ENCODE results near the gene KLHDC8B.

Gene KLHDC8B

DNA sequence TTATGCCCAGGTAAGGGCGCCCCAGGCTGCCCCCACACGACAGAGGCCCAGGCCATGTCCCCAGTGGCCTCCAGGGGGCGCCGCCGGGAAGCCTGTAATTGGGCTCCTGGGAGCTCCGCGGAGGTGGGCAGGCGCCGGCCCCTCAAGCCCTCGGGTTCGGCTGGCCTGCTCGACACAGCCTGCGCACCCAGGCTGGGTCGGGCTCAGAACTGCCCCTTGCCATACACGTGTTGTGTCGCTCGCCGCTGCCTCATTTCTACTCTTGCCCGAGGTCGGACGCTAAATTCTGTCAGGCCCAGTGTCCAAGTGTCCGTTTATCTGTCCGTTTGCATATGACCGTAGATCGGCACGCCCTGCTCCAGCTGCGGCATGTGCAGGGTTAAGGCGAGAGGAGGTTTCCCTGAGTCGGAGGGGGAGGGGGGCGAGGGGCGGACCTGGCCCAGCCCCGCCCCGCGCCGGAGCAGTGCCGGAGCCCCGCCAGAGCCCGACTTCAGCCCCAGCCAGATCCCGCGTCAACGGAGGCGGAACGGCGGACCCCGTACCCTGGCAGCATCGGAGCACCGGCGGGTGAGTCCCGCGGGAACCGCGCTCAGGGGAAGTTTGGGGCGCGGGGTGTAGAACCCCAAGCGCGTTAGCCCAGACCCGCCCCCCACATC is at the start of gene KLHDC8B:
Gene KLHDC8B (plus strand): TSS at position 480 of the 656 bp plus-strand sequence. CDS start 1,172 bp downstream, outside the sequence.
- Histone ChIP-seq H3K27ac (ENCODE audit: low read depth, low read length) (peak within 1 kb of the TSS; percentile 28), H3K36me3 (ENCODE audit: control insufficient read depth in 1 of 2, insufficient read depth in 2 of 2, low read length in 2 of 2) (no peaks in the 10 kb centered on the region), H3K9ac (ENCODE audit: low read depth in 1 of 2, low read length in 2 of 2) (peak within 1 kb of the TSS; percentile 83 to 94), H3K27me3 (ENCODE audit: control insufficient read depth in 1 of 2, insufficient read depth in 2 of 2, low read length in 2 of 2) (no peaks in the 10 kb centered on the region), H3K4me1 (ENCODE audit: control insufficient read depth in 1 of 2, insufficient read depth in 2 of 2, low read length in 2 of 2) (peaks cover 28 to 37% of the 10 kb centered on the region in 2 donors), H3K9me3 (ENCODE audit: control insufficient read depth in 1 of 2, low read length in 2 of 2) (no peaks in the 10 kb centered on the region), H3K4me3 (ENCODE audit: low read depth in 1 of 2, low read length in 2 of 2) (peak within 1 kb of the TSS; percentile 87 to 96)

DNA sequence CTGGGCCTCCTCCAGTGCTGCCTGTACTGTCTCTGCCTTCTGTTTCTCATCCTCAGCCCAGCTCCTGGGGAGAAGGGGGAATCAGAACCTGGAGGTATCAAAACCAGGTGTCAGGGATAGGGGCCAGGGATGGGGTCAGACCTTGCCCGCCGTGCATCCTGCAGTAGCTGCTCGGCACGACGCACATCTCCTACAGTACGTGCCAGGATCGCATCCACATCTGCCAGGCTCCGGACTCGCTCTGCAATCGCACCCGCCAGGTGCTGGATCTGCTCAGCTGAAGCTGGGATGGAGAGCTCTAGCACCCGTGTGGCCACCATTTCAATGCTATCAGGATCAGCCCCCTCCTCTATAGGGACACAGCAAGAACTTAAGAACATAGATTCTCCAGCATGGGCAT is 49.4 kb upstream of the KLHDC8B start:
- H3K36me3 ChIP-seq (ENCODE audit: control insufficient read depth in 1 of 2, insufficient read depth in 2 of 2, low read length in 2 of 2): peaks cover 30 to 41% of the 10 kb centered on the region in 2 donors
- H3K9me3 ChIP-seq (ENCODE audit: control insufficient read depth in 1 of 2, low read length in 2 of 2): no peaks in the 10 kb centered on the region
- H3K27me3 ChIP-seq (ENCODE audit: control insufficient read depth in 1 of 2, insufficient read depth in 2 of 2, low read length in 2 of 2): no peaks in the 10 kb centered on the region
- H3K27ac ChIP-seq (ENCODE audit: low read depth, low read length): no peak overlapping the region
- H3K4me1 ChIP-seq (ENCODE audit: control insufficient read depth in 1 of 2, insufficient read depth in 2 of 2, low read length in 2 of 2): peaks cover 13 to 15% of the 10 kb centered on the region in 2 donors
- H3K9ac ChIP-seq (ENCODE audit: low read depth in 1 of 2, low read length in 2 of 2): no peak overlapping the region
- no peak overlapping the region for H3K4me3 ChIP-seq (ENCODE audit: low read depth in 1 of 2, low read length in 2 of 2)

DNA sequence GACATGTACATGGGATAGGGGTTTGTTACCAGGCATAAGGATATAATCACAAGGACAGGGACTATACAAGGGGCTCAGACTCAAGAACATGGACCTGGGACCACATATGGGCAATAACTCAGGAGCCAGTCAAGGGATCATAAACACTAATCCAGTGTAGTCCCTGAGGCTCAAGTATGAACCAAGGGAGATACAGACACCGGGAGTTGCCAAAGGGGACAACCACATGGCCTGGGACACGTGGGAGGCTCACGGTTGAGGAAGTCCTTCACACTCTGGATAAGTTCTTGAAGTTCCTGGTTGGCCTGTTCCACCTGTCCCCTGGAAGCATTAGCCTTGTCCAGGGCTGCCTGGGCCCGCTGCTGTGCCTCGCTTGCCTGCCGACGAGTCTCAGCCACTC is 48.9 kb upstream of the KLHDC8B start:
- Histone ChIP-seq H3K27ac (ENCODE audit: low read depth, low read length) (no peak overlapping the region), H3K36me3 (ENCODE audit: control insufficient read depth in 1 of 2, insufficient read depth in 2 of 2, low read length in 2 of 2) (peaks cover 26 to 36% of the 10 kb centered on the region in 2 donors), H3K4me3 (ENCODE audit: low read depth in 1 of 2, low read length in 2 of 2) (no peak overlapping the region)

DNA sequence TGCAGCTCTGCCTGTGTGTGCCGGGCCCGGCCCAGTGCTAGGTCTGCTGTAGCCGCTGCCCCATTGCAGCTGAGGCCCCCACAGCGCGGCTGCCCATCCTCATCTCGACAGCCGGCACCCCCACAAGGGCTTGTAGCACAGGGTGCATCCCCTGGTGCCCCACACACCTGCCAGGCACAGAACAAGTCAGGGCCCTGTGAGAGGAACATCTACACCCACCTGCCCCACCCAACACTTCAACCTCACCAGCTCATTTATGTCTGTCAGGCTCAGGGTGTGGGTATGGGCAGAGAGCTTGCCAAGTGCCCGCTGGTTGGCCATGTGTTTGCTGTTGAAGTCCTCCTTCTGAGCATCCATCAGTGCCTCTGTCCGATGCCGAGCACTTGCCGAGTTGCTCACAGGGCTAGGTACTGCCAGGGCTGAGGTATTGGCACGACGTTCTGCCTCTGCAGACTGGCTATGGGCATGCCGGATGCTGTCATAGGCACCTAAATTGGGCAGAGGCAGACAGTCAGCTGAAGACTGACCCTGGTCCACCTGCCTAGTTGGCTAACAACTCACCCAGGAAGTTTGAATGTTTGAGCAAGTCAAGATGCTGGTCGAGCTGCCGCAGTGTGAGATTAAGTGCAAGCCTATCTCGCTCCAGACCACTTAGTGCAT is 48.4 kb upstream of the KLHDC8B start:
- Histone ChIP-seq H3K27me3 (ENCODE audit: control insufficient read depth in 1 of 2, insufficient read depth in 2 of 2, low read length in 2 of 2) (no peaks in the 10 kb centered on the region), H3K9ac (ENCODE audit: low read depth in 1 of 2, low read length in 2 of 2) (no peak overlapping the region), H3K4me1 (ENCODE audit: control insufficient read depth in 1 of 2, insufficient read depth in 2 of 2, low read length in 2 of 2) (peaks cover 13 to 15% of the 10 kb centered on the region in 2 donors), H3K4me3 (ENCODE audit: low read depth in 1 of 2, low read length in 2 of 2) (no peak overlapping the region), H3K36me3 (ENCODE audit: control insufficient read depth in 1 of 2, insufficient read depth in 2 of 2, low read length in 2 of 2) (peaks cover 21 to 31% of the 10 kb centered on the region in 2 donors), H3K9me3 (ENCODE audit: control insufficient read depth in 1 of 2, low read length in 2 of 2) (no peaks in the 10 kb centered on the region), H3K27ac (ENCODE audit: low read depth, low read length) (no peak overlapping the region)

More for the DNA sequence above, 48.9 kb upstream of the KLHDC8B start:
- Histone ChIP-seq H3K9ac (ENCODE audit: low read depth in 1 of 2, low read length in 2 of 2) (no peak overlapping the region), H3K27me3 (ENCODE audit: control insufficient read depth in 1 of 2, insufficient read depth in 2 of 2, low read length in 2 of 2) (no peaks in the 10 kb centered on the region), H3K4me1 (ENCODE audit: control insufficient read depth in 1 of 2, insufficient read depth in 2 of 2, low read length in 2 of 2) (peaks cover 13 to 15% of the 10 kb centered on the region in 2 donors), H3K9me3 (ENCODE audit: control insufficient read depth in 1 of 2, low read length in 2 of 2) (no peaks in the 10 kb centered on the region)

DNA sequence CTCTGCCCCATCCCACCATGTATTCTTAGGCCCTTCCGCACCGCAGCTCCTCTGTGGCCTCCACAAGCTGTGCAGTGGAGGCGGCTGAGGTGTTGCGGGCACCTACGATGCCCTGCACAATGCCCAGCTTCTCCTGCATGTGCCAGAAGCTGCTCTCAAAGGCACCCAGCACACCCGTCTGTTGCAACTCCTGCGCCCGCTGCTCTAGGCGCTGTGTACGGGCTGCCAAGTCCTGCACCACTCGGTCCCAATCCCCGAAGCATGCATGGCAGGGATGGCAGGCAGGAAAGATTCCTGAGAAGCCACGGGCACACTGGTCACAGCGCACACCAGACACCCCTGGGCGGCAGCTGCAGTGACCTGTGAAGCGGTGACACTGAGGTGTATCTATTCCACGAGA is 47.7 kb upstream of the KLHDC8B start:
- H3K36me3 ChIP-seq (ENCODE audit: control insufficient read depth in 1 of 2, insufficient read depth in 2 of 2, low read length in 2 of 2): peaks cover 20 to 33% of the 10 kb centered on the region in 2 donors
- H3K27ac ChIP-seq (ENCODE audit: low read depth, low read length): no peak overlapping the region
- H3K9ac ChIP-seq (ENCODE audit: low read depth in 1 of 2, low read length in 2 of 2): no peak overlapping the region
- peaks cover 13 to 15% of the 10 kb centered on the region in 2 donors for H3K4me1 ChIP-seq (ENCODE audit: control insufficient read depth in 1 of 2, insufficient read depth in 2 of 2, low read length in 2 of 2)
- H3K4me3 ChIP-seq (ENCODE audit: low read depth in 1 of 2, low read length in 2 of 2): no peak overlapping the region
- no peaks in the 10 kb centered on the region for H3K27me3 ChIP-seq (ENCODE audit: control insufficient read depth in 1 of 2, insufficient read depth in 2 of 2, low read length in 2 of 2)
- no peaks in the 10 kb centered on the region for H3K9me3 ChIP-seq (ENCODE audit: control insufficient read depth in 1 of 2, low read length in 2 of 2)

DNA sequence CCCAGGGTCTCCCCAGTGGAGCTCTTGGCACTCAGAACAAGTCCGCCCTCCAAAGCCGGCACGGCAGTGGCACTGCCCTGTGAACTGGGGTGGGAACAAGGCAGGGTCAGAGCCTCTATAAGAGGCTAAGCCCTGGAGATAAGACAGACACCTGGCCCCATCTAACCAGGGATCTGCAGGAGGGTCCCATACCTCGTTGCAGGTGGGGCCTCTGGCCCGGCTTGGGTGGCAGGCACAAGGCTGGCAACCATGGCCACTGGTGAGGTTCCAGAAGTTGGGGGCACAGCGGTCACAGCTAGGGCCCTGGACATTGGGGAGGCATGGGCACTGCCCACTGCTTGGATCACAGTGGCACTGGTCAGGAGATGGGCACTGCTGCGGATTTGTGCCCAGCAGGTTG is 47.2 kb upstream of the KLHDC8B start:
- Histone ChIP-seq H3K27ac (ENCODE audit: low read depth, low read length) (no peak overlapping the region), H3K36me3 (ENCODE audit: control insufficient read depth in 1 of 2, insufficient read depth in 2 of 2, low read length in 2 of 2) (peaks cover 17 to 33% of the 10 kb centered on the region in 2 donors), H3K9ac (ENCODE audit: low read depth in 1 of 2, low read length in 2 of 2) (no peak overlapping the region), H3K4me1 (ENCODE audit: control insufficient read depth in 1 of 2, insufficient read depth in 2 of 2, low read length in 2 of 2) (peaks cover 9 to 10% of the 10 kb centered on the region in 2 donors), H3K9me3 (ENCODE audit: control insufficient read depth in 1 of 2, low read length in 2 of 2) (no peaks in the 10 kb centered on the region), H3K27me3 (ENCODE audit: control insufficient read depth in 1 of 2, insufficient read depth in 2 of 2, low read length in 2 of 2) (no peaks in the 10 kb centered on the region), H3K4me3 (ENCODE audit: low read depth in 1 of 2, low read length in 2 of 2) (no peak overlapping the region)

DNA sequence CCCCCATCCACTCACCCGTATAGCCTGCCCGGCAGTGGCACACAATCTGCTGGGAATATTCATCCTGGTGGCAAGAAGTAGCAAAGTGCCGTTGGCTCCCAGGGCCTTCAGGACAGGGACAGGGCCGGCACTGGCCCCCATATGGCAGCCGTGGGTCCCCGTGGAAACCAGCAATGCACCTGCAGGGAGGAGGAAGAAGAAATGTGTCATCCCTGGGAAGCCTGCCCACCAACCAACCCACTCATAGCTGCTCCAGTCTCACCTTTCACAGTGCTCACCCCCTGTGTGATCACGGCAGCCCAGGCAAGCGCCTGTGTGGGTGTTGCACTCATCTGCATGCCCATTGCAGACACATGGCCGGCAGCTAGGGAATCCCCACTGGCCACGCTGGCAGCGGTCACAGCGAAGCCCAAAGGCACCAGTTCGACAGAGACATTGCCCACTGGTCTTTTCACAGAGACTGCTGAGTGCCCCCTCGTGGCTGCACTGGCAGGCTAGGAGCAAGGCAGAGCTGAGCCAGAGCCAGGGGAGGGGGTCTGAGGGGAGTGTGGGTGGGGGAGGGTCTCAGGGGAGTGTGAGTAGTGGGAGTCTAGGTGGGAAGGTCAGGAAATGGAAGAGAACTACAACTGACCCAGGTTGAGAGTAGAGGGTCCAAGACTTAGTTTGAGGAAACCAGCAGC is 46.3 kb upstream of the KLHDC8B start:
- Histone ChIP-seq H3K4me3 (ENCODE audit: low read depth in 1 of 2, low read length in 2 of 2) (no peak overlapping the region), H3K36me3 (ENCODE audit: control insufficient read depth in 1 of 2, insufficient read depth in 2 of 2, low read length in 2 of 2) (peaks cover 17 to 39% of the 10 kb centered on the region in 2 donors), H3K27ac (ENCODE audit: low read depth, low read length) (no peak overlapping the region), H3K9ac (ENCODE audit: low read depth in 1 of 2, low read length in 2 of 2) (no peak overlapping the region), H3K27me3 (ENCODE audit: control insufficient read depth in 1 of 2, insufficient read depth in 2 of 2, low read length in 2 of 2) (no peaks in the 10 kb centered on the region), H3K4me1 (ENCODE audit: control insufficient read depth in 1 of 2, insufficient read depth in 2 of 2, low read length in 2 of 2) (peaks cover 0 to 1% of the 10 kb centered on the region in 2 donors), H3K9me3 (ENCODE audit: control insufficient read depth in 1 of 2, low read length in 2 of 2) (no peaks in the 10 kb centered on the region)

DNA sequence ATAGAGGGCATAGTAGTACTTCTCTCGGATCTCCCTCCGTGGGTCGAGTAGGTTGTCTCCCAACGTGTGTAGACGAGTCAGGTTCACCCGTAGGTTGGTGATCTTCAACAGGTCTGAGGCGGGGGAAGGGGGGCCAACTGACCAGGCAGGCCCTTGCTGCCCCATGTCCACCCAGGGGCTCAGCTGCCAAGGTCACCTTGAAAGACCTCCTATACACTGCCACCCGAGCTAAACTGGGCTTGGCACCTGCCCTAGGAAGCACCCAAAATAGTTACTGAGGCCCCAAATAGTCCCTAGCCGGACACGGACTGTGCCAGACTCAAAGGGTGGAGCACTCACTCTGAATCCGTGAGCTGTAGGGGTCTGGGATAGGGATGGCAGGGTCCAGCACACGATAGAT is 40.4 kb upstream of the KLHDC8B start:
- peaks cover 0 to 15% of the 10 kb centered on the region in 2 donors for H3K36me3 ChIP-seq (ENCODE audit: control insufficient read depth in 1 of 2, insufficient read depth in 2 of 2, low read length in 2 of 2)
- peaks cover 9 to 18% of the 10 kb centered on the region in 2 donors for H3K4me1 ChIP-seq (ENCODE audit: control insufficient read depth in 1 of 2, insufficient read depth in 2 of 2, low read length in 2 of 2)
- no peak overlapping the region for H3K9ac ChIP-seq (ENCODE audit: low read depth in 1 of 2, low read length in 2 of 2)
- no peak overlapping the region for H3K27ac ChIP-seq (ENCODE audit: low read depth, low read length)
- no peak overlapping the region for H3K4me3 ChIP-seq (ENCODE audit: low read depth in 1 of 2, low read length in 2 of 2)
- no peaks in the 10 kb centered on the region for H3K27me3 ChIP-seq (ENCODE audit: control insufficient read depth in 1 of 2, insufficient read depth in 2 of 2, low read length in 2 of 2)
- no peaks in the 10 kb centered on the region for H3K9me3 ChIP-seq (ENCODE audit: control insufficient read depth in 1 of 2, low read length in 2 of 2)

DNA sequence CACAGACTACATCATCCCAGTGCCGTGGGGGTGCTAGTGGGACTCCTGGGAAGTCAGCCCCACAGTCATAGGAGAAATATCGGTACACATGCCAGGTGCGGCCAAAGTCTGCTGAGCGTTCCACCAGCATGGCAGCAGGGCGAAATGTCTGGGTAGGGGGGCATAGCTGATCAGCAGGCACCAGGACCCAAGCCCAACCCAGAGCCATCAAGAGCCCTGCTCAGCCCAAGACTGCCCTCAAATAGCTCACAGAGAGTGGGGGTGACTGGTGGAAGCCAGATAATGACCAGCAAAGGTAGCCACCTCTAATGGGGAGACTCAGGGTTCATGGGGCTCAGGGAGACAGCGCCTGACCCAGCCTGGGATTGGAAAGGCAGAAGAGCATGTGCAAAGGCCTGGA is 39.8 kb upstream of the KLHDC8B start:
- Histone ChIP-seq H3K4me1 (ENCODE audit: control insufficient read depth in 1 of 2, insufficient read depth in 2 of 2, low read length in 2 of 2) (peaks cover 9 to 18% of the 10 kb centered on the region in 2 donors), H3K4me3 (ENCODE audit: low read depth in 1 of 2, low read length in 2 of 2) (peak overlapping the region; percentile 86), H3K27me3 (ENCODE audit: control insufficient read depth in 1 of 2, insufficient read depth in 2 of 2, low read length in 2 of 2) (no peaks in the 10 kb centered on the region), H3K27ac (ENCODE audit: low read depth, low read length) (no peak overlapping the region), H3K9ac (ENCODE audit: low read depth in 1 of 2, low read length in 2 of 2) (peak overlapping the region in 1 of 2 donors; percentile 64), H3K36me3 (ENCODE audit: control insufficient read depth in 1 of 2, insufficient read depth in 2 of 2, low read length in 2 of 2) (peaks cover 0 to 15% of the 10 kb centered on the region in 2 donors), H3K9me3 (ENCODE audit: control insufficient read depth in 1 of 2, low read length in 2 of 2) (no peaks in the 10 kb centered on the region)

DNA sequence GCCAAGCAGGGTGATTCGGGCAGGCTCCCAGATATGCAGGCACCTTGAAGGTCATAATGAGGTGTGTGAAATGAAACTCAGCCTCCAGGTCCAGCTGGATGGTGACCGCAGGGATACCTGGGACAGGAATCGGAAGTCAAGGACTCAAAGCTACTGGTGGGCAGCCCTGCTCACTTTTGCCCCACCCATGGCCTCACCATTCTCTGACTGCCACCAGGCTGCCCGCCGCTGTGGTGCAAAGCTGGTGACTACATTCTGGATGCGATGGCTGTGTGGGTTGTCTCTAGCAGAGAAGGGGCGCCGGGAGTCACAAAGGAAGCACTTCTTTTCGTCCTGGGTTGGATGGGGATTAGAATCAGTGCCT is 39.3 kb upstream of the KLHDC8B start:
- peaks cover 0 to 15% of the 10 kb centered on the region in 2 donors for H3K36me3 ChIP-seq (ENCODE audit: control insufficient read depth in 1 of 2, insufficient read depth in 2 of 2, low read length in 2 of 2)
- peaks cover 9 to 18% of the 10 kb centered on the region in 2 donors for H3K4me1 ChIP-seq (ENCODE audit: control insufficient read depth in 1 of 2, insufficient read depth in 2 of 2, low read length in 2 of 2)
- H3K27ac ChIP-seq (ENCODE audit: low read depth, low read length): no peak overlapping the region
- H3K27me3 ChIP-seq (ENCODE audit: control insufficient read depth in 1 of 2, insufficient read depth in 2 of 2, low read length in 2 of 2): no peaks in the 10 kb centered on the region
- H3K4me3 ChIP-seq (ENCODE audit: low read depth in 1 of 2, low read length in 2 of 2): peak overlapping the region; percentile 86
- H3K9me3 ChIP-seq (ENCODE audit: control insufficient read depth in 1 of 2, low read length in 2 of 2): no peaks in the 10 kb centered on the region
- H3K9ac ChIP-seq (ENCODE audit: low read depth in 1 of 2, low read length in 2 of 2): peak overlapping the region; percentile 64 to 85

Data from duodenal mucosa (tissue), 2 donors.